ENCODE results near the gene NUP62. TPM values are rescaled to one million over a fixed set of nuclear protein-coding genes. Genes with fewer than 3 reads are reported as not detected.

NUP62 gene
- total and polyA plus RNA-seq, 7 donors = 21.1 to 46.8 (median 40.0) TPM

DNA sequence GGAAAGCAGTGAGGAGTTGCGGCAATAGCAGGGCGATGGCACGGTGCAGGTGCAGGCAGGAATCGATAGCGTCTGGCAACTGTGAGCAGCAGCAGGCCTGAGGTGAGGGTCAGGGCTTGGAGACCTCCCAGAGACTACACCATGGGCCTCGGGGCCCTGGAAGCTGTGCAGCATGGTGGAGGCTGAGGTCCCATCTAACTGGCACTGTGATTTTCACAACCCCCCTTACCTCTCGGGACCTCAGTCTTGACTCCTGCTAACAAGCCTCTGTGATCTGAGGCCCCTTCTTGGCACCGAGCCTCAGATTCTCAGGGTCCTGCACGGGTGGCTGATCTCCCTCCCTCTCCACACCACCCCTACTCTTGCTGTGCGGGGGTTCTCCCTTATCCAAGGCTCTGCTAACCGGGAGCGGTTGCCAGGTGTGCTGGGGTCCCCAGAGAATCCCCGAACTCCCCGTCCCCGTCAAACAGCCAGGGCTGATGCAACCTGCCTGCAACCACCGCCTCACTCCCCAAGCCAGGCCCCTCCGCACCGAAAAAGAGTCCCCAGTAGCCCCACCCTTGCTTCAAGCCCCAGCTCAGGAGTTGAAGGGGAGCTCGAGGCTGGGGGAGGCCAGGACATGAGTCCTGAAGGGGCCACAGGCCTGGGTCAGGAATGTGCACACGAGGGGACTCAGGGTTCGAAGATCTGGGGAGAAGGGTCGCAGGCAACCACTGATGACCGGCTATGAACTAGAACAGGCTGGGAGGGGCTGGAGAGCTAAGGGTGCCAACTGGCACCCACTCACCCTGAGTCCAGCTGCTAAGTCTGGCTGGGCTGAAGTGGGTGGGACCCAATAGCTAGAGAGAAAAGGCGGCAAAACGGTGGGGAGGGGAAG lies 5.1 kb downstream of the NUP62 start:
- 56 to 64% (median 57%) methylated on average over 23 to 25 of the region's 25 CpGs for WGBS, 3 donors
- TF ChIP-seq, protein P1, sequence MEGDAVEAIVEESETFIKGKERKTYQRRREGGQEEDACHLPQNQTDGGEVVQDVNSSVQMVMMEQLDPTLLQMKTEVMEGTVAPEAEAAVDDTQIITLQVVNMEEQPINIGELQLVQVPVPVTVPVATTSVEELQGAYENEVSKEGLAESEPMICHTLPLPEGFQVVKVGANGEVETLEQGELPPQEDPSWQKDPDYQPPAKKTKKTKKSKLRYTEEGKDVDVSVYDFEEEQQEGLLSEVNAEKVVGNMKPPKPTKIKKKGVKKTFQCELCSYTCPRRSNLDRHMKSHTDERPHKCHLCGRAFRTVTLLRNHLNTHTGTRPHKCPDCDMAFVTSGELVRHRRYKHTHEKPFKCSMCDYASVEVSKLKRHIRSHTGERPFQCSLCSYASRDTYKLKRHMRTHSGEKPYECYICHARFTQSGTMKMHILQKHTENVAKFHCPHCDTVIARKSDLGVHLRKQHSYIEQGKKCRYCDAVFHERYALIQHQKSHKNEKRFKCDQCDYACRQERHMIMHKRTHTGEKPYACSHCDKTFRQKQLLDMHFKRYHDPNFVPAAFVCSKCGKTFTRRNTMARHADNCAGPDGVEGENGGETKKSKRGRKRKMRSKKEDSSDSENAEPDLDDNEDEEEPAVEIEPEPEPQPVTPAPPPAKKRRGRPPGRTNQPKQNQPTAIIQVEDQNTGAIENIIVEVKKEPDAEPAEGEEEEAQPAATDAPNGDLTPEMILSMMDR (IDR thresholded peaks at IDR 0.05) = no peak
- H3K27ac ChIP-seq = no peak overlapping the region
- no peak for ATAC-seq
- H3K27me3 ChIP-seq (ENCODE audit: insufficient read depth in 3 of 3, low read length in 2 of 3) = no peaks in the 10 kb centered on the region
- H3K4me1 ChIP-seq = peaks cover 30% of the 10 kb centered on the region
- peak; percentile 46 to 87 for DNase-seq
- H3K9me3 ChIP-seq = no peaks in the 10 kb centered on the region
- peaks cover 0 to 57% of the 10 kb centered on the region in 2 donors for H3K36me3 ChIP-seq (ENCODE audit: insufficient read depth in 1 of 2, low read depth in 1 of 2)
- intact Hi-C loops (cut with DNase I) = no loop called here
- no peak overlapping the region for H3K4me3 ChIP-seq

DNA sequence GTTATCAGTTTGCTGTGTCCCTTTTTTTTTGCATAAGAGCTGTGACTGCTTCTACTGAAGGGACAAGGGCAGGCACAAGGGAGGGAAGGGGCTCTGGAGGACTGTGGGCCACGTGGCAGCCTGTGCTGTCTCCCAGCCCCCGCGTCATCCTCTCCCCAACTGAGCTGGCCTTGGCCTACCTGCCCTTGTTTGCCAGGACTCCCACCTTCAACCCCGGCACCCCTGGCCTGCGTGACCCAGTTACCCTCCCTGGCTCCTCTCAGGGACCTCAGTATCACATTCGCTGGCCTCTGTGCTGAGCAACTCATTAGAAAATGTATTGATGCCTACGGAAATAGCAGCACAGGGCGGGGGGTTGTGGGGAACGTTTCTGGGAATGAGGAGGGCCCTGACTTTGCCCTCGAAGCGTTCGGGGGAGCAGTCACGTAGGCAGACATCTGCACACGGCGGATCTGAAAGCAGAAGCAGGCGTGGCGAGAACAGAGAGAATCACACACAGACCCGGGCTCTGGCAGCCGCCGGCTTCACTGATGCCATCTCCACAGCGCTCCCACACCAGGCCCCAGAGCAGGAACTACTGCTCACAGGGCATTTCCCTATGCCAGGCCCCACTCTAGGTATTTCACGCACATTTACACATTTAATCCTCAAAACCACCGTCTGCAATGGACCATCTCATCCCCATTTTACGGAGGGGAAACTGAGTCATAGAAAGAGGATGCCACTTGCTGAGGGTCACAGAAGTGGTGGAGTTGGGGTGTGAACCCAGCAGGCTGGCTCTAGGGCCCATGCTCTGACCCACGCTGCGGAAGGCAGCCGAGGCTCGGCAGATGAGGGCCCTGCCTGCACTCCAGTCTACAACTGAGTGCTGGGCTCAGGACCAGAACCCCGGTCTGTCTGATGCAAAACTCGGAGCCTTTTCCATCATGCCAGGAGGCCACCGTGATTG lies 6.0 kb downstream of the NUP62 start:
- no peaks in the 10 kb centered on the region for H3K27me3 ChIP-seq (ENCODE audit: insufficient read depth in 3 of 3, low read length in 2 of 3)
- 79 to 85% (median 81%) methylated on average over 31 of the region's 31 CpGs for WGBS, 3 donors
- H3K4me1 ChIP-seq = peaks cover 26% of the 10 kb centered on the region
- no peak overlapping the region for H3K27ac ChIP-seq
- TF ChIP-seq, protein P1 (IDR thresholded peaks at IDR 0.05) = no peak
- peaks cover 0 to 59% of the 10 kb centered on the region in 2 donors for H3K36me3 ChIP-seq (ENCODE audit: insufficient read depth in 1 of 2, low read depth in 1 of 2)
- DNase-seq = peak in 1 of 2 donors; percentile 34
- H3K9me3 ChIP-seq = no peaks in the 10 kb centered on the region
- no peak overlapping the region for H3K4me3 ChIP-seq
- ATAC-seq = no peak
- intact Hi-C loops (cut with DNase I) = no loop called here

DNA sequence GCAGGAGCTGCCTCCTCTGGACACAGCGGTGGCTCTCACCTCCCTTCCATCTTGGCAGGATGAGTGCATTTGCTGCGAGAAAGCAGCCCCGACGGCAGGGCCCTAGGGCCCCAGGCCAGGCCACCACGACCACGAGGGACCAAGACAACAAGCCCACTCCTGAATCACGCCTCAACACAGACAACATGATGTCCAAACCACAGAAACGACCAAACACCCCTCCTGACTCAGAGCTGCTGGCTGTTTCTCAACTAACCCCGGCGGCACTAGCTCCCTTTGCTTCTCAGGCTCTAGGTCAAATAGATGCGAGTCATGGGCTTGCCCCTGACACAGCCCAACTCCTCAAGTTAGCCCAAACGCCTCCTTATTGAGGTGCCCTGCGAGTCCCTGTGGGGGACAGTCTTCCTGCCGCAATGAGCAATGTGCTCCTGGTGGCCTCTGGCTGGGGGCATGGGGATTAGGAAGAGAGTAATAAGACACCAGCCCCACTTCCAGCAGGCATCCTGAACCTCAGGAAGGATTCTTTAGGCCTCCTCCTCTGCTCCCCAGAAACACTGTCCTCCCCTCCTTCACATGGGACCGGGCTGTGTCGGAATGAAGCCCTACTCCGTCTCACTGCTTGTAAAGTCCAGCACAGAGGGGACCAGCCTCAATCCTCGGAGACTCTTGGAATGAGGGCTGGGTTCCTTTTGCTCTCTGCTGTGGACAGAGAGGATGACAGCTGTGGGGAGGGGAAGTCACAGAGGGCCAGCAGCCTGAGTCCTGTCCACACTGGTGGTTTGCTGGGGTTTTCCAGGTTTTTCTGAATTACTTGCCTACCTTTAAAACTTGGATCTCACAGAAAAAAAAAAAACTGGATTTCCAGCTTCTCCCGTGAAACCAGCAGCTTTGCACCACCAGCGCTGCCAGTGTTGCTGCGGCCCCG lies 7.2 kb downstream of the NUP62 start:
- Histone ChIP-seq H3K36me3 (ENCODE audit: insufficient read depth in 1 of 2, low read depth in 1 of 2) (peaks cover 0 to 58% of the 10 kb centered on the region in 2 donors), H3K27ac (no peak overlapping the region), H3K4me3 (no peak overlapping the region), H3K27me3 (ENCODE audit: insufficient read depth in 3 of 3, low read length in 2 of 3) (no peaks in the 10 kb centered on the region), H3K9me3 (no peaks in the 10 kb centered on the region), H3K4me1 (peaks cover 14% of the 10 kb centered on the region)
- 74 to 80% (median 76%) methylated on average over 22 of the region's 22 CpGs for WGBS, 3 donors
- intact Hi-C loops (cut with DNase I) = no loop called here
- TF ChIP-seq, protein P1 (IDR thresholded peaks at IDR 0.05) = no peak
- DNase-seq (peak in 1 of 2 donors; percentile 65), ATAC-seq (peak in 3 of 4 donors; percentile 15 to 22 (median 18))
